Mesenchymal stem cell (in vitro differentiated cells and primary cell): ENCODE results near the gene NFE2L2. TPM values are rescaled to one million over a fixed set of nuclear protein-coding genes. Genes with fewer than 3 reads are reported as not detected.
A peak's percentile ranks its signal among the peaks of the same experiment; 100 is the strongest.

Experiments used
- DNase-seq: peaks from one replicate; pipeline ENCODE4 v3.0.0-alpha.2; 2013
- H2AFZ ChIP-seq: one replicate; pipeline ENCODE4 v1.6.1; 2013; ENCODE audit warnings: low read depth, mild to moderate bottlenecking, control low read depth, inconsistent platforms, low read length, moderate library complexity
- H2AK5ac ChIP-seq: 2 replicates; pipeline ENCODE4 v1.6.1; 2013; ENCODE audit warnings: low read length, moderate library complexity, mild to moderate bottlenecking, inconsistent platforms; ENCODE audit not compliant: severe bottlenecking
- H2BK120ac ChIP-seq: one replicate; pipeline ENCODE4 v1.6.1; 2013; ENCODE audit warnings: low read depth, mild to moderate bottlenecking, inconsistent platforms, low read length, moderate library complexity
- H2BK12ac ChIP-seq, 2 experiments: one replicate each; pipeline ENCODE4 v1.6.1; 2013; ENCODE audit warnings: inconsistent platforms in 2 of 2, low read length in 2 of 2, mild to moderate bottlenecking in 2 of 2, moderate library complexity in 2 of 2, control low read depth in 1 of 2
- H2BK15ac ChIP-seq: one replicate; pipeline ENCODE4 v1.6.1; 2013; ENCODE audit warnings: mild to moderate bottlenecking, low read depth, inconsistent platforms; ENCODE audit not compliant: poor library complexity, severe bottlenecking
- H2BK5ac ChIP-seq: 2 replicates; pipeline ENCODE4 v1.6.1; 2013; ENCODE audit warnings: low read depth, mild to moderate bottlenecking, low read length, control low read depth, inconsistent platforms; ENCODE audit not compliant: poor library complexity, severe bottlenecking
- H3K14ac ChIP-seq, 2 experiments: one replicate each; pipeline ENCODE4 v1.6.1; 2013; ENCODE audit warnings: inconsistent platforms in 2 of 2, low read length in 2 of 2, control low read depth in 1 of 2, mild to moderate bottlenecking in 1 of 2, moderate library complexity in 1 of 2
- H3K18ac ChIP-seq, 2 experiments: one replicate each; pipeline ENCODE4 v1.6.1; 2013; ENCODE audit warnings: inconsistent platforms in 2 of 2, low read length in 2 of 2, control low read depth in 1 of 2, low read depth in 1 of 2, mild to moderate bottlenecking in 1 of 2
- H3K23ac ChIP-seq, 2 experiments: one replicate each; pipeline ENCODE4 v1.6.1; 2013; ENCODE audit warnings: inconsistent platforms in 2 of 2, low read length in 2 of 2, mild to moderate bottlenecking in 2 of 2, moderate library complexity in 2 of 2, control low read depth in 1 of 2
- H3K27ac ChIP-seq: 2 replicates; pipeline ENCODE4 v1.5.1; 2013; ENCODE audit warnings: mild to moderate bottlenecking, moderate library complexity, low read length, control low read depth, inconsistent platforms; ENCODE audit not compliant: poor library complexity, severe bottlenecking
- H3K27me3 ChIP-seq, 2 experiments: 2 replicates each; pipeline versions ENCODE4 v1.6.1 to v1.7.0; 2013; ENCODE audit warnings: low read length in 2 of 2, mild to moderate bottlenecking in 2 of 2, moderate library complexity in 2 of 2, control low read depth in 1 of 2, inconsistent platforms in 1 of 2; ENCODE audit not compliant: control insufficient read depth in 1 of 2, insufficient read depth in 1 of 2
- H3K36me3 ChIP-seq, 2 experiments: 2 replicates each; pipeline versions ENCODE4 v1.6.1 to v1.7.0; 2013; ENCODE audit warnings: low read length in 2 of 2, control low read depth in 1 of 2, inconsistent platforms in 1 of 2, low read depth in 1 of 2, mild to moderate bottlenecking in 1 of 2; ENCODE audit not compliant: insufficient read depth in 2 of 2, control insufficient read depth in 1 of 2
- H3K4ac ChIP-seq, 2 experiments: one replicate each; pipeline ENCODE4 v1.6.1; 2013; ENCODE audit warnings: inconsistent platforms in 2 of 2, low read length in 2 of 2, mild to moderate bottlenecking in 2 of 2, moderate library complexity in 2 of 2, control low read depth in 1 of 2, low read depth in 1 of 2
- H3K4me1 ChIP-seq: 2 replicates; pipeline ENCODE4 v1.6.1; 2013; ENCODE audit warnings: low read depth, low read length, control low read depth; ENCODE audit not compliant: control insufficient read depth, insufficient read depth
- H3K4me2 ChIP-seq: 2 replicates; pipeline ENCODE4 v1.6.1; 2013; ENCODE audit warnings: low read length, mild to moderate bottlenecking, inconsistent platforms; ENCODE audit not compliant: poor library complexity, severe bottlenecking
- H3K4me3 ChIP-seq, 2 experiments: 2 replicates each; pipeline versions ENCODE4 v1.5.1 to v1.7.0; 2013; ENCODE audit warnings: low read length in 2 of 2, mild to moderate bottlenecking in 2 of 2, control low read depth in 1 of 2, low read depth in 1 of 2; ENCODE audit not compliant: insufficient read depth in 1 of 2
- H3K79me1 ChIP-seq: replicated peaks from 2 replicates; pipeline ENCODE4 v1.6.1; 2013; ENCODE audit warnings: mild to moderate bottlenecking, control low read depth, low read length, inconsistent platforms; ENCODE audit not compliant: poor library complexity, severe bottlenecking
- H3K9ac ChIP-seq: 2 replicates; pipeline ENCODE4 v1.7.0; 2013; ENCODE audit warnings: mild to moderate bottlenecking, low read length, moderate library complexity
- H3K9me3 ChIP-seq: 2 replicates; pipeline ENCODE4 v1.7.0; 2013; ENCODE audit warnings: mild to moderate bottlenecking, low read length; ENCODE audit not compliant: control insufficient read depth
- H4K8ac ChIP-seq: one replicate; pipeline ENCODE4 v1.6.1; 2013; ENCODE audit warnings: inconsistent platforms, mild to moderate bottlenecking, low read length, moderate library complexity
- H4K91ac ChIP-seq: one replicate; pipeline ENCODE4 v1.6.1; 2013; ENCODE audit warnings: mild to moderate bottlenecking, low read length, inconsistent platforms
- WGBS: methylation state at CpG from one replicate; pipeline ENCODE4 v1.1.7; 2013; ENCODE audit warnings: mixed read lengths; 5-methylcytosine and 5-hydroxymethylcytosine counted together
- polyA plus RNA-seq, 2 experiments: library from polyadenylated mRNA; stranded (reverse); fragments of 200-250 nt; gene quantifications; one replicate each; pipeline ENCODE4 v1.2.3, GENCODE V29; 2013

Gene NFE2L2
- 73.3 TPM for polyA plus RNA-seq (2013, experiment 1 of 2)
- polyA plus RNA-seq (2013, experiment 2 of 2) = 78.2 TPM

GRCh38 chr2:177264693-177265587 is at the start of gene NFE2L2:
Gene NFE2L2 (minus strand): TSS chr2:177264727. CDS start chr2:177264576, 151 bp downstream.
- peak within 1 kb of the TSS; percentile 77 to 92 for H2BK12ac ChIP-seq
- no peaks in the 10 kb centered on the region for H3K27me3 ChIP-seq
- H2BK15ac ChIP-seq = peak within 1 kb of the TSS; percentile 100
- H3K27ac ChIP-seq = peak within 1 kb of the TSS; percentile 96
- peak within 1 kb of the TSS; percentile 79 for H2AFZ ChIP-seq
- peak; percentile 94 for DNase-seq
- H4K8ac ChIP-seq = peak within 1 kb of the TSS; percentile 96
- no peaks in the 10 kb centered on the region for H3K9me3 ChIP-seq
- peak within 1 kb of the TSS; percentile 99 to 100 for H3K18ac ChIP-seq
- H4K91ac ChIP-seq = peak within 1 kb of the TSS; percentile 99
- H3K9ac ChIP-seq = peak within 1 kb of the TSS; percentile 98
- H3K79me1 ChIP-seq = peaks cover 1% of the 10 kb centered on the region
- H3K4me3 ChIP-seq = peak within 1 kb of the TSS; percentile 88 to 96
- peak within 1 kb of the TSS; percentile 92 to 98 for H3K14ac ChIP-seq
- peak within 1 kb of the TSS; percentile 100 for H3K4me2 ChIP-seq
- H3K4ac ChIP-seq = peak within 1 kb of the TSS; percentile 98 to 99
- H3K23ac ChIP-seq = peak within 1 kb of the TSS; percentile 79 to 99
- peak within 1 kb of the TSS; percentile 98 for H2BK120ac ChIP-seq
- peak within 1 kb of the TSS; percentile 70 for H2AK5ac ChIP-seq
- no peaks in the 10 kb centered on the region for H3K36me3 ChIP-seq
- peak within 1 kb of the TSS; percentile 99 for H2BK5ac ChIP-seq
- peaks cover 7% of the 10 kb centered on the region for H3K4me1 ChIP-seq
- WGBS = under 1% methylated on average over 63 of the region's 66 CpGs

GRCh38 chr2:177314194-177314593 is 49.7 kb upstream of the NFE2L2 start:
- H4K91ac ChIP-seq = no peak overlapping the region
- H3K18ac ChIP-seq = no peak overlapping the region
- peak overlapping the region; percentile 37 for H3K9ac ChIP-seq
- H3K23ac ChIP-seq = no peak overlapping the region
- no peak overlapping the region for H3K14ac ChIP-seq
- no peak overlapping the region for H3K4me3 ChIP-seq
- H3K36me3 ChIP-seq = no peaks in the 10 kb centered on the region
- no peak overlapping the region for H4K8ac ChIP-seq
- H2BK5ac ChIP-seq = no peak overlapping the region
- no peak overlapping the region for H2BK15ac ChIP-seq
- no peak overlapping the region for H3K27ac ChIP-seq
- no peak overlapping the region for H2AFZ ChIP-seq
- no CpG with 5 or more reads among the region's 1 CpG for WGBS
- H3K79me1 ChIP-seq = no peaks in the 10 kb centered on the region
- no peaks in the 10 kb centered on the region for H3K9me3 ChIP-seq
- no peak overlapping the region for H2BK12ac ChIP-seq
- H3K27me3 ChIP-seq = no peaks in the 10 kb centered on the region
- no peak overlapping the region for H3K4ac ChIP-seq
- H2BK120ac ChIP-seq = no peak overlapping the region
- H3K4me2 ChIP-seq = no peak overlapping the region
- H2AK5ac ChIP-seq = no peak overlapping the region
- peak; percentile 60 for DNase-seq
- no peaks in the 10 kb centered on the region for H3K4me1 ChIP-seq

- no peaks in the 10 kb centered on the region for H3K9me3 ChIP-seq
- H3K36me3 ChIP-seq = no peaks in the 10 kb centered on the region
- H3K4me1 ChIP-seq = no peaks in the 10 kb centered on the region
- WGBS = 100% methylated on average over 2 of the region's 2 CpGs
- peak overlapping the region; percentile 7 for H4K8ac ChIP-seq
- H3K4ac ChIP-seq = no peak overlapping the region
- H2BK5ac ChIP-seq = no peak overlapping the region
- peak overlapping the region; percentile 5 for H3K9ac ChIP-seq
- H3K14ac ChIP-seq = no peak overlapping the region
- no peak overlapping the region for H3K27ac ChIP-seq
- H2AFZ ChIP-seq = no peak overlapping the region
- peak overlapping the region; percentile 16 to 34 for H3K18ac ChIP-seq
- no peaks in the 10 kb centered on the region for H3K79me1 ChIP-seq
- no peak overlapping the region for H2BK15ac ChIP-seq
- H3K4me3 ChIP-seq = no peak overlapping the region
- H4K91ac ChIP-seq = no peak overlapping the region
- H2AK5ac ChIP-seq = no peak overlapping the region
- H3K4me2 ChIP-seq = no peak overlapping the region
- H3K23ac ChIP-seq = no peak overlapping the region
- H2BK12ac ChIP-seq = peak overlapping the region in 1 of 2 experiments; percentile 12
- H2BK120ac ChIP-seq = no peak overlapping the region
- DNase-seq = no peak
- no peaks in the 10 kb centered on the region for H3K27me3 ChIP-seq
Observed at GRCh38 chr2:177313162-177313781, 48.7 kb upstream of the NFE2L2 start.

- H2BK15ac ChIP-seq = no peak overlapping the region
- H3K18ac ChIP-seq = no peak overlapping the region
- H2AFZ ChIP-seq = no peak overlapping the region
- H3K79me1 ChIP-seq = no peaks in the 10 kb centered on the region
- no peak overlapping the region for H2BK5ac ChIP-seq
- no peak overlapping the region for H4K8ac ChIP-seq
- no peak overlapping the region for H2BK120ac ChIP-seq
- no peaks in the 10 kb centered on the region for H3K4me1 ChIP-seq
- no peaks in the 10 kb centered on the region for H3K27me3 ChIP-seq
- H3K4me3 ChIP-seq = no peak overlapping the region
- DNase-seq = no peak
- no peak overlapping the region for H3K27ac ChIP-seq
- no peaks in the 10 kb centered on the region for H3K9me3 ChIP-seq
- no peak overlapping the region for H2BK12ac ChIP-seq
- H3K14ac ChIP-seq = no peak overlapping the region
- H4K91ac ChIP-seq = no peak overlapping the region
- H3K23ac ChIP-seq = no peak overlapping the region
- H2AK5ac ChIP-seq = no peak overlapping the region
- H3K9ac ChIP-seq = no peak overlapping the region
- H3K4me2 ChIP-seq = no peak overlapping the region
- no peak overlapping the region for H3K4ac ChIP-seq
- H3K36me3 ChIP-seq = no peaks in the 10 kb centered on the region
- WGBS = no CpG with 5 or more reads among the region's 1 CpG
Observed at GRCh38 chr2:177312562-177312961, 48.0 kb upstream of the NFE2L2 start.
